NCI-H1092 treated with DMSO at 0.1 percent for 48 hours (cell line): ENCODE results near the gene ADCY5.
"Not testable (repeated sequence)": the region's sequence is repeated elsewhere in the genome, so short reads cannot be mapped to it uniquely, and the experiment has no call there.

ENCODE experiments used
- DNase-seq: peaks from one replicate; lab custom pipeline; 2025; lab: John Stamatoyannopoulos, UW

The ADCY5 gene

GRCh38 chr3:123448536-123449101 lies at the start of gene ADCY5:
ADCY5 (minus strand) TSS chr3:123449090; CDS start chr3:123448545, 545 bp downstream.
- no peak for DNase-seq

GRCh38 chr3:123493912-123494311 lies 45.0 kb upstream of the ADCY5 start:
- no peak for DNase-seq

- no peak for DNase-seq
These were observed 43.2 kb upstream of the ADCY5 start for GRCh38 chr3:123491966-123492587.

- peak; percentile 32 for DNase-seq
These were observed 40.6 kb upstream of the ADCY5 start for GRCh38 chr3:123489400-123490004.

GRCh38 chr3:123488645-123489347 lies 39.9 kb upstream of the ADCY5 start:
- no peak for DNase-seq

- DNase-seq: not testable (repeated sequence)
These were observed 38.2 kb upstream of the ADCY5 start for GRCh38 chr3:123487063-123487462.

GRCh38 chr3:123486460-123486859 lies 37.6 kb upstream of the ADCY5 start:
- no peak for DNase-seq

GRCh38 chr3:123485551-123485950 lies 36.7 kb upstream of the ADCY5 start:
- DNase-seq: no peak

- no peak for DNase-seq
These were observed 34.3 kb upstream of the ADCY5 start for GRCh38 chr3:123483146-123483545.

GRCh38 chr3:123481722-123482457 lies 33.0 kb upstream of the ADCY5 start:
- DNase-seq: no peak

- DNase-seq: no peak
These were observed 32.2 kb upstream of the ADCY5 start for GRCh38 chr3:123481071-123481470.

GRCh38 chr3:123480428-123480827 lies 31.5 kb upstream of the ADCY5 start:
- DNase-seq: no peak

GRCh38 chr3:123479891-123480290 lies 31.0 kb upstream of the ADCY5 start:
- no peak for DNase-seq

GRCh38 chr3:123478314-123478713 lies 29.4 kb upstream of the ADCY5 start:
- DNase-seq: no peak

- DNase-seq: no peak
These were observed 28.3 kb upstream of the ADCY5 start for GRCh38 chr3:123476967-123477750.

- DNase-seq: no peak
These were observed 26.9 kb upstream of the ADCY5 start for GRCh38 chr3:123475786-123476185.

- no peak for DNase-seq
These were observed 22.2 kb upstream of the ADCY5 start for GRCh38 chr3:123471106-123471505.

- no peak for DNase-seq
These were observed 20.6 kb upstream of the ADCY5 start for GRCh38 chr3:123469323-123469995.

- DNase-seq: no peak
These were observed 18.2 kb upstream of the ADCY5 start for GRCh38 chr3:123467046-123467445.

- DNase-seq: no peak
These were observed 15.3 kb upstream of the ADCY5 start for GRCh38 chr3:123464211-123464610.

- DNase-seq: no peak
These were observed 11.0 kb upstream of the ADCY5 start for GRCh38 chr3:123459862-123460261.
